GM19193 (cell line): Measurements from ENCODE around the gene PCLO.

ENCODE experiments used
- POLR2A ChIP-seq: IDR thresholded peaks from 4 replicates; pipeline ENCODE4 v1.6.1; 2011; ENCODE audit not compliant: insufficient read depth, insufficient read length; ENCODE audit errors: extremely low read depth

The PCLO gene

GRCh38 chr7:82715344-82715743 is 447.3 kb downstream of the PCLO start:
- no peak for TF ChIP-seq POLR2A

- TF ChIP-seq POLR2A: no peak
Measured at GRCh38 chr7:82714883-82715282, 447.8 kb downstream of the PCLO start.

- TF ChIP-seq POLR2A: no peak
Measured at GRCh38 chr7:82713506-82713905, 449.2 kb downstream of the PCLO start.

- no peak for TF ChIP-seq POLR2A
Measured at GRCh38 chr7:82705517-82706260, 457.0 kb downstream of the PCLO start.

- TF ChIP-seq POLR2A: no peak
Measured at GRCh38 chr7:82704121-82704520, 458.6 kb downstream of the PCLO start.
